ENCODE measurements around the gene TRERF1.

- TF ChIP-seq POLR2AphosphoS5 (IDR thresholded peaks at IDR 0.05), result no peak
- no peak for TF ChIP-seq CTCF (IDR thresholded peaks at IDR 0.05)
Observed at GRCh38 chr6:42336431-42336830, 115.3 kb downstream of the TRERF1 start.

Data from prostate gland (tissue), 2 donors.